NCI-H1436 (cell line): Measurements from ENCODE around the gene SBNO2.
"Not testable (repeated sequence)": the region's sequence is repeated elsewhere in the genome, so short reads cannot be mapped to it uniquely, and the experiment has no call there.

Source experiments
- DNase-seq: peaks from one replicate; lab custom pipeline; 2025; lab: John Stamatoyannopoulos, UW

SBNO2 gene

GRCh38 chr19:1117654-1118053 lies 56.4 kb downstream of the SBNO2 start:
- no peak for DNase-seq

- no peak for DNase-seq
Observed at GRCh38 chr19:1116726-1117581, 57.1 kb downstream of the SBNO2 start.

DNA sequence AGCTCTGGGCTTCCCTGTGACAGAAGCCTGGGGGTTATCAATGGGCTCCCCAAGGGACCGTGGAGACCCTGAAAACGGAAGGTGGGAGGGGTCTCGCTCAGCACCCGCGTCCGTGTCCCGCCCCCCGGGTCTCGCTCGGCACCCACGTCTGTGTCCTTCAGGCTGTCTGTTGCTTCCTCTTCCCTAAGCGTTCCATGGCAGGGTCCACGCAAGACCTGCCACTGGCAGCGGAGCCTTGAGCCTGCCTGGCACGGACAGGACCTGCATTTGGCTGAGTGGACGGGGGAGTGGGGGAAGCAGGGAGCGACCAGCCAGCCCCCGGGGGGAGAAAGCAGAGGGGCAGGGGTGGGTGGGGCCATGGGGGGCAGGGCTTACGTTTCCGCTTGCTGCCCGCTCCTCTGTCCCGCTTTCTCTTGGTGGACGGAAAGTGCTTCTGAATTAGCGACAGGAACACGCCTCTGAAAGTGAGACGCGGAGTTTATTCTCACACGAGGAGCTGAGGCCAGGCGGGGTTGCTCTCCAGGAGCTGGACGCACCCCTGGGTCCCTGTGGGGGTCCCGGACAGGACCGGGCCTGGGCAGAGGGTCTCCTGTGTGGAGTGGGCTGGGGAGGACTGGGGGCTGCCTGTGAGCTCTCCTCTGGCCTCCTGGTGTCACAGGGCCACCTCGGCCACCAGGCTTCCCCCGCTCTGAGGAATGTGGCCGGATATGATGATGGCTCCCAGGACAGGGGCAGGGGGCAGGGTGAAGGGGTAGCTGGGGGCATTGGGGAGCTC lies 58.2 kb downstream of the SBNO2 start:
- DNase-seq = no peak

DNA sequence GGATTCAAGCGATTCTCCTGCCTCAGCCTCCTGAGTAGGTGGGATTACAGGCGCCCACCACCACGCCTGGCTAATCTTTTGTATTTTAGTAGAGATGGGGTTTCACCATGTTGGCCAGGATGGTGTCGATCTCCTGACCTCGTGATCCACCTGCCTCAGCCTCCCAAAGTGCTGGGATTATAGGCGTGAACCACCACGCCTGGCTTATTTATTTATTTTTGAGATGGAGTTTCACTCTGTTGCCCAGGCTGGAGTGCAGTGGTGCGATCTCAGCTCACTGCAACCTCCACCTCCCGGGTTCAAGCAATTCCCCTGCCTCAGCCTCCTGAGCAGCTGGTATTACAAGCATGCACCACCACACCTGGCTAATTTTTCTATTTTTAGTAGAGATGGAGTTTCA lies 59.3 kb downstream of the SBNO2 start:
- DNase-seq = not testable (repeated sequence)

GRCh38 chr19:1113986-1114483 lies 60.0 kb downstream of the SBNO2 start:
- DNase-seq = no peak

GRCh38 chr19:1113030-1113985 lies 60.8 kb downstream of the SBNO2 start:
- DNase-seq = peak; percentile 47

- DNase-seq = no peak
Observed at GRCh38 chr19:1112268-1113029, 61.6 kb downstream of the SBNO2 start.

- no peak for DNase-seq
Observed at GRCh38 chr19:1111641-1112267, 62.3 kb downstream of the SBNO2 start.

- DNase-seq = no peak
Observed at GRCh38 chr19:1110809-1111640, 63.0 kb downstream of the SBNO2 start.

GRCh38 chr19:1109697-1110671 lies 64.1 kb downstream of the SBNO2 start:
- DNase-seq = no peak

GRCh38 chr19:1109032-1109551 lies 65.0 kb downstream of the SBNO2 start:
- no peak for DNase-seq

GRCh38 chr19:1108291-1109031 lies 65.6 kb downstream of the SBNO2 start:
- DNase-seq = no peak

DNA sequence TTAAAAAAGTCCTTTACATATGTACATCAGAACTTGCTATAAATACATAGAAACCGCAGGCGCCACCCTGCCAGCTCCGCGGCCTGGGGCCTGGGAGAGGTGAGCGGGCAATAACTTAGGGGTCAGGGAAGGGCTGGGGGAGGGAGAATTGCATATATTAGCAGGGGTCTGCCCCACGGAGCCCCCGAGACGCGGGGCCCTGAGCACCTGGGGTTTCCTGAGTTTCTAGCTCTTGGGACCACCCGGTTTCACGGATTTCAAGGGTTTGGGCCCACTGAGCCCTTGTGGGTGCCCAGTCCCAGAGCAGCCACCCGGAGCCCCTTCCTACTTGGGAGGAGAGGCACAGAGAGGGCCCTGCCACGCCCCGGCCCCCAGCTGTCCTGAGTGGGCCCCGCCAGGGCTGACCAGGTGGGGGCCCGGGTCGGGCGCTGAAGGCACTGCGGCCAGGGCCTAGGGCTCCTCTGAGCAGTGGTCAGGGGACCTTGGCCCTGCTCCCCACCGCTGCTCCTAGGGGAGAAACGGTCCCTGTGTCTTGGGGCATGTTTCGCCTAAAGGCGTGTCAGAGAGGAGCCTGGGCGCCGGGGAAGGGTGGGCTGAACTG lies 66.3 kb downstream of the SBNO2 start:
- DNase-seq = no peak

GRCh38 chr19:1106841-1107660 lies 67.0 kb downstream of the SBNO2 start:
- no peak for DNase-seq

DNA sequence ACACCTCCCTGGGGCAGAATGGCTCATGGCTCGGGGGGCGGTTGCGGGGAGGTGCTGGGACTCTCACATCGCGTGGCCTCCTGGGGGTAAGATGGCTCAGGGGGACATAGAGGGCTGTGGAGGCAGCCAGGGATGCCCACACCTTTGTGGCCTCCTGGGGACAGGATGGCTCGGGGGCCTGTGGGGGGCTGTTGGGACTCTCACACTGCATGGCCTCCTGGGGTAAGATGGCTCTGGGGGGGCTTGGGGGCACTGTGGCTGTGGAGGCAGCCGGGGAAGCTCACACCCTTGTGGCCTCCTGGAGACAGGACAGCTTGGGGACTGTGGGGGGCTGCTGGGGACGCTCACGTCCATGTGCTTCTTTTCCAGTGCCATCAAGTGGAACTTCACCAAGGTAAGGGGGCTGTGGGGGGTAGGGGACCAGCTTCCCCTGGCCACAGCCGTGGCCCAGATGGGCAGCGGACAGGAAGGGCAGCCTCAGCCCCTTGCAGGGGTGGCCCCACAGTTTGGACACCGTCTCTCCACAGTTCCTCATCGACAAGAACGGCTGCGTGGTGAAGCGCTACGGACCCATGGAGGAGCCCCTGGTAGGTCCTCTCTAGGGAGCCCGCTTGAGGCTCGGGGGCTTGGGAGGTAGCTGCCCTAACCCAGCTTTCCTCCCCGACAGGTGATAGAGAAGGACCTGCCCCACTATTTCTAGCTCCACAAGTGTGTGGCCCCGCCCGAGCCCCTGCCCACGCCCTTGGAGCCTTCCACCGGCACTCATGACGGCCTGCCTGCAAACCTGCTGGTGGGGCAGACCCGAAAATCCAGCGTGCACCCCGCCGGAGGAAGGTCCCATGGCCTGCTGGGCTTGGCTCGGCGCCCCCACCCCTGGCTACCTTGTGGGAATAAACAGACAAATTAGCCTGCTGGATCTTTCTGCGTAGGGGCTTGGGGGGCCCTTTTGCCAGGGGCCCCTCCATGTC lies 67.9 kb downstream of the SBNO2 start:
- DNase-seq = no peak
